ENCODE measurements around the gene PCBP1.
A peak's percentile ranks its signal among the peaks of the same experiment; 100 is the strongest.
"Not testable (repeated sequence)": the region's sequence is repeated elsewhere in the genome, so short reads cannot be mapped to it uniquely, and the experiment has no call there.

PCBP1 gene

GRCh38 chr2:70083344-70084156, 3.7 kb upstream of the PCBP1 start:
- DNase-seq: peak; percentile 48

DNA sequence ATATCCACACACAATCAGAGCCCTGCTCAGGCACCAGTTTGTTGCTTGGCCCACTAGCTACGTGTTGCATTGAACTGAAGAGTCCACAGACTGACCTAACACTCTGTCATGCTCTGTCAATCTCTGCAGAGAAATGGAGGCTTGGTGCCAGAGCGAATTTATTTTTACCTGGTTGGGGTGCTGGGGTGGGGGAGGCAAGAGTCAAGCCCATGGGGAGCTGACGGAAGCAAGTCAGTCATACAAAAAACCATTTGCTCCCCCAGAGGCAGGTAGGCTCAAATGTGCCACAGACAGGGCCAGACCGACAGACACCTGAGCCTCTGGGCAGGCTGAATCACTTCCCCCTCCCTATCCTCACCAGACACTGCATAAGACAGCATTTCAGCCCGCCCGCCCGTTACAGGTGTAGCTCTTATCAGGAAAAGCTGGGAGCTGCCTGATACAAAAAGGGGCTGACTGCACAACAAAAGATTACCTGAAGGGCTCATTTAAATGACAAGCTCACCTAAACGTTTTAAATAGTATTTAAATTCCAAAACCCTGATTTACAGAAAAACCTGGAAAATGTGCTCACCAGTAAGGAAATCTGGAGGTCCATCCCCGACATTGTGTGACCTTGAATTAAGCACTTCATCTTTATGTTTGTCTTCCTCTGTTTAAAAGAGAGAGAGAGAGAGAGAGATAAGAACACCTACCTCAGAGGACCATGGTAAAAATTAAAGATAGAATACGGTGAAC, 2.1 kb upstream of the PCBP1 start:
- no peak for DNase-seq

GRCh38 chr2:70085711-70086277, 1.5 kb upstream of the PCBP1 start:
- DNase-seq: no peak

- peak; percentile 91 for DNase-seq
Measured at GRCh38 chr2:70086278-70086837, 919 bp upstream of the PCBP1 start.

GRCh38 chr2:70087702-70088597, 673 bp downstream of the PCBP1 start:
- DNase-seq: peak; percentile 79

DNA sequence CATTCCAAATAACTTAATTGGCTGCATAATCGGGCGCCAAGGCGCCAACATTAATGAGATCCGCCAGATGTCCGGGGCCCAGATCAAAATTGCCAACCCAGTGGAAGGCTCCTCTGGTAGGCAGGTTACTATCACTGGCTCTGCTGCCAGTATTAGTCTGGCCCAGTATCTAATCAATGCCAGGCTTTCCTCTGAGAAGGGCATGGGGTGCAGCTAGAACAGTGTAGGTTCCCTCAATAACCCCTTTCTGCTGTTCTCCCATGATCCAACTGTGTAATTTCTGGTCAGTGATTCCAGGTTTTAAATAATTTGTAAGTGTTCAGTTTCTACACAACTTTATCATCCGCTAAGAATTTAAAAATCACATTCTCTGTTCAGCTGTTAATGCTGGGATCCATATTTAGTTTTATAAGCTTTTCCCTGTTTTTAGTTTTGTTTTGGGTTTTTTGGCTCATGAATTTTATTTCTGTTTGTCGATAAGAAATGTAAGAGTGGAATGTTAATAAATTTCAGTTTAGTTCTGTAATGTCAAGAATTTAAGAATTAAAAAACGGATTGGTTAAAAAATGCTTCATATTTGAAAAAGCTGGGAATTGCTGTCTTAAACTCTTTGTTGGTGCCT, 1.4 kb downstream of the PCBP1 start:
- DNase-seq: no peak

- DNase-seq: no peak
Measured at GRCh38 chr2:70089220-70089982, 2.1 kb downstream of the PCBP1 start.

DNA sequence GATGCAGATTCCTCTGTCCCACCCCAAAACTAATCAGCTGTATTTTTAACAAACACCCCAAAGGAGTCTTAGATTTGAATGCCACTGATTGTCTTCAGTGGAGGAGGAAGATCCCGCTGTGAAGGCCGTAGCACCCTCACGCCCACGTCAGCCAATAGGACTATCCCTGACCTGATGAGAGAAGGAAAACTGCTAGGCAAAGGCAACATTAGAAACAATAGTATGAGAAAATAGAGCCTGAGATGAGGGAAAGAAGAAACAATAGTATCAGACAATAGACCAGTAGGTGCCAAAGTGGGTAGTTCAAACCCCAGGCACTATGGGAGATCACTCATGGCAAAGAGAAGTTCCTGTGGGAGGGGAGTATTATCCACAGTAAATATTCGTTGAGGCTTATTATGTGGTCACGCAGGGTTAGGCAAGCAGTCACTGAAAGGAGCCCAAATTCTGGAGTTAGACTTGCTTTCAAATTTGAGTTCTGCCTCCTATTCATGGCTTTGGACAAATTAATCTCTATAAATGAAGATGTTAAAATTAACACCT, 2.8 kb downstream of the PCBP1 start:
- peak; percentile 56 for DNase-seq

DNA sequence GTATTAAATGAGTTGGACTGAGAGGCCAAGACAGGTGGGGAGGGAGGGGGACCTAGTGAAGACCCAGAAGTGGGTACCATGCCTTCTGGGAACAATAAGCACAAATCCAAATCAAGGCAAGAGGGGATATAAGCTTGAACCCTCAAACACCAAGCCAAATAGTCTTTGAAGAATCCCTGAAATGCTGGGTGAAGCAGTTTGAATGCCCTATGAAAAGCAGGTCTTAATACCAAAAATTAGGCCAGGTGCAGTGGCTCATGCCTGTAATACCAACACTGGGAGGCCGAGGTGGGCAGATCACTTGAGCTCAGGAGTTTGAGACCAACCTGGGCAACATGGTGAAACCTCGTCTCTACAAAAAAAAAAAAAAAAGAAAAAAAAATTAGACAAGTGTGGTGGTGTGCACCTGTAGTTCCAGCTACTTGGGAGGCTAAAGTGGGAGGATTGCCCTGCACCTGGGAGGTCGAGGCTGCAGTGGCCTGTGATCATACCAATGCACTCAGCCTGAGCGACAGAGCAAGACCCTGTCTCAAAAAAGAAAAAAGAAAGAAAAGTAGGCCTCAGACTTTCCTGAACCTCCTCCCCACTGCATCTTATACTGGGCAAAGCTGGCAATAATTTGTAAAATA, 3.5 kb downstream of the PCBP1 start:
- no peak for DNase-seq

- DNase-seq: no peak
Measured at GRCh38 chr2:70091364-70091763, 4.1 kb downstream of the PCBP1 start.

GRCh38 chr2:70091816-70092215, 4.5 kb downstream of the PCBP1 start:
- no peak for DNase-seq

DNA sequence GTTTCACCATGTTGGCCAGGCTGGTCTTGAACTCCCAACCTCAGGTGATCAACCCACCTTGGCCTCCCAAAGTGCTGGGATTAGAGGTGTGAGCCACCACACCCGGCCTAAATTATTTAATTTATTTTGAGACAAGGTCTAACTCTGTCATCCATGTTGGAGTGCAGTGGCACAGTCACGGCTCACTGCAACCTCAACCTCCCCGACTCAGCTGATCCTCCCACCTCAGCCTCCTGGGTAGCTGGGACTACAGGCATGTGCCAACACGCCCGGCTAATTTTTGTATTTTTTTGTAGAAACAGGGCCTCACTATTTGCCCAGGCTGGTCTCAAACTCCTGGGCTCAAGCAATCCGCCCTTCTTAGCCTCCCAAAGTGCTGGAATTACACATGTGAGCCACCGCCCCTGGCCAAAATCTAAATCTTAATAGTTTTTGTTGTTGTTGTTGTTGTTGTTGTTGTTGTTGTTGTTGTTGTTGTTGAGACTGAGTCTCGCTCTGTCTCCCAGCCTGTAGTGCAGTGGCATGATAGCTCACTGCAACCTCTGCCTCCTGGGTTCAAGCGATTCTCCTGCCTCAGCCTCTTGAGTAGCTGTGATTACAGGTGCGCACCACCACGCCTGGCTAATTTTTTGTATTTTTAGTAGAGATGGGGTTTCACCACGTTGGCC, 5.4 kb downstream of the PCBP1 start:
- DNase-seq: not testable (repeated sequence)

- no peak for DNase-seq
Measured at GRCh38 chr2:70094171-70094977, 7.1 kb downstream of the PCBP1 start.

DNA sequence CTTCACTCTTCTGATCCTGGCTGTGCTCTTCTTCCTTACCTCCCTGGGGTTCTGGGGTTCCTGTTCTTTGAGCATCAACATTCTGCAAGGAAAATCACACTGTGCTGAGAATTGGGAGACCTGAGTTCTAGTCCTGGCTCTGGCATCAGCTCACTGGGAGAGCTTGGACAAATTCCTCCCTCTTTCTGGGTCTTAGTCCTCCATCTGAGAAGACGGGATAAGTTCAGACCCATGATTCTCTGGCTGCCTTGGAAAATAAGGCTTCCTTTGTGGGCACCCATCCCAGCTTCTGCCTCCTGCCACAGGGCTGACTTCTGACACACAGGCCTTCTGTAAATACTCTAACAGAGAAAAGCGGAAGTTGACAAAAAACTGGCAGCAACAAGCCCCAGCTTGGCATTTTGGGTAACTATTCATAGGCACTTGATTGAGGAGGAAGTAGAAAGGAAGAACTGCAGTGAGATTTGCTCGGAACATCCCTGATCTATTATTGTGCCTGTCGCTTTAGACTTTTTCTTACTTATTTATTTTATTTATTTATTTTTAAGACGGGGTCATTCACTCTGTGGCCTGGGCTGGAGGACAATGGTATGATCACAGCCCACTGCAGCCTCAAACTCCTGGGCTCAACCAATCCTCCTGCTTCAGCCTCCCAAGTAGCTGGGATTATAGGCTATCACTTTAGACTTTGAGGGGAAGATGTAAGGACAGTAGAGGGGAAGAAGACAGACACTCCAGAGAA, 7.9 kb downstream of the PCBP1 start:
- DNase-seq: peak; percentile 96

GRCh38 chr2:70095720-70096670, 8.7 kb downstream of the PCBP1 start:
- DNase-seq: no peak

- no peak for DNase-seq
Measured at GRCh38 chr2:70098032-70098431, 10.8 kb downstream of the PCBP1 start.

GRCh38 chr2:70099270-70099669, 12.0 kb downstream of the PCBP1 start:
- DNase-seq: no peak
